HG02588 (cell line): Measurements from ENCODE around the gene NOB1.
"Not testable (repeated sequence)": the region's sequence is repeated elsewhere in the genome, so short reads cannot be mapped to it uniquely, and the experiment has no call there.

Experiments
- ATAC-seq: cut with Tn5 transposase; IDR thresholded peaks from one replicate; pipeline ENCODE4 v1.9.1; 2021; ENCODE audit warnings: mild to moderate bottlenecking, moderate library complexity; ENCODE audit not compliant: unreplicated experiment

NOB1 gene

GRCh38 chr16:69761983-69762813 is 7.5 kb upstream of the NOB1 start, which contains the start of gene WWP2:
TSS of gene WWP2 (plus strand) at chr16:69762332. CDS start at chr16:69787011, 24,679 bp downstream.
- peak; percentile 86 for ATAC-seq

- not testable (repeated sequence) for ATAC-seq
These were observed 2.6 kb upstream of the NOB1 start for GRCh38 chr16:69757375-69757774.

- no peak for ATAC-seq
These were observed 2.0 kb upstream of the NOB1 start for GRCh38 chr16:69756705-69757104.

GRCh38 chr16:69754143-69754468 is 620 bp downstream of the NOB1 start:
- ATAC-seq: no peak

GRCh38 chr16:69748694-69749345 is 5.9 kb downstream of the NOB1 start:
- ATAC-seq: no peak

- no peak for ATAC-seq
These were observed 7.6 kb downstream of the NOB1 start for GRCh38 chr16:69747115-69747514.

GRCh38 chr16:69745959-69746358 is 8.8 kb downstream of the NOB1 start:
- ATAC-seq: no peak

GRCh38 chr16:69745232-69745612 is 9.5 kb downstream of the NOB1 start:
- no peak for ATAC-seq

- no peak for ATAC-seq
These were observed 10.1 kb downstream of the NOB1 start for GRCh38 chr16:69744363-69745231.

- ATAC-seq: no peak
These were observed 12.5 kb downstream of the NOB1 start for GRCh38 chr16:69741951-69742904.

GRCh38 chr16:69741519-69741918 is 13.2 kb downstream of the NOB1 start:
- no peak for ATAC-seq

- ATAC-seq: no peak
These were observed 22.6 kb downstream of the NOB1 start for GRCh38 chr16:69732101-69732500.

GRCh38 chr16:69731280-69731679 is 23.4 kb downstream of the NOB1 start:
- not testable (repeated sequence) for ATAC-seq

- not testable (repeated sequence) for ATAC-seq
These were observed 25.7 kb downstream of the NOB1 start for GRCh38 chr16:69729030-69729429.

GRCh38 chr16:69727916-69728270 is 26.8 kb downstream of the NOB1 start:
- ATAC-seq: no peak

GRCh38 chr16:69726313-69727060 is 28.2 kb downstream of the NOB1 start, which contains the start of gene NQO1:
TSS of gene NQO1 (minus strand) at chr16:69726560. CDS start at chr16:69726439, 121 bp downstream.
- ATAC-seq: peak; percentile 98

GRCh38 chr16:69725480-69726312 is 29.0 kb downstream of the NOB1 start:
- ATAC-seq: no peak

GRCh38 chr16:69724981-69725479 is 29.7 kb downstream of the NOB1 start:
- ATAC-seq: no peak
